Mesodermal cell (in vitro differentiated cells): ENCODE data around the gene RPL36.

Experiments used
- H3K27ac ChIP-seq: 2 replicates; pipeline ENCODE4 v1.7.0; 2013; ENCODE audit warnings: mild to moderate bottlenecking, low read depth, low read length, moderate library complexity; ENCODE audit not compliant: severe bottlenecking
- H3K36me3 ChIP-seq: 2 replicates; pipeline ENCODE4 v1.7.1; 2013; ENCODE audit warnings: mild to moderate bottlenecking, low read length, moderate library complexity; ENCODE audit not compliant: control insufficient read depth, insufficient read depth
- H3K4me1 ChIP-seq: one replicate; pipeline ENCODE4 v1.7.1; 2013; ENCODE audit warnings: mild to moderate bottlenecking, low read length; ENCODE audit not compliant: insufficient read depth, control insufficient read depth, poor library complexity, severe bottlenecking
- H3K4me3 ChIP-seq: 2 replicates; pipeline ENCODE4 v1.7.0; 2013; ENCODE audit warnings: low read length, control low read depth, mild to moderate bottlenecking; ENCODE audit not compliant: insufficient read depth, poor library complexity, severe bottlenecking; ENCODE audit errors: extremely low read depth
- H3K9me3 ChIP-seq: 2 replicates; pipeline ENCODE4 v1.7.1; 2013; ENCODE audit warnings: mild to moderate bottlenecking, low read length, moderate library complexity; ENCODE audit not compliant: control insufficient read depth
- WGBS, 2 experiments: methylation state at CpG; one replicate each; pipeline ENCODE4 v1.1.5; 2013; ENCODE audit warnings: missing lambda C conversion rate in 2 of 2; ENCODE audit not compliant: insufficient coverage in 2 of 2; 5-methylcytosine and 5-hydroxymethylcytosine counted together

RPL36 gene

GRCh38 chr19:5673752-5674151 lies 16.3 kb upstream of the RPL36 start:
- Histone ChIP-seq H3K4me3 (no peak overlapping the region), H3K9me3 (no peaks in the 10 kb centered on the region), H3K4me1 (no peaks in the 10 kb centered on the region), H3K27ac (no peak overlapping the region), H3K36me3 (peaks cover 42% of the 10 kb centered on the region)
- WGBS, 2 experiments = 97 to 100% methylated on average over 1 of the region's 1 CpG

DNA sequence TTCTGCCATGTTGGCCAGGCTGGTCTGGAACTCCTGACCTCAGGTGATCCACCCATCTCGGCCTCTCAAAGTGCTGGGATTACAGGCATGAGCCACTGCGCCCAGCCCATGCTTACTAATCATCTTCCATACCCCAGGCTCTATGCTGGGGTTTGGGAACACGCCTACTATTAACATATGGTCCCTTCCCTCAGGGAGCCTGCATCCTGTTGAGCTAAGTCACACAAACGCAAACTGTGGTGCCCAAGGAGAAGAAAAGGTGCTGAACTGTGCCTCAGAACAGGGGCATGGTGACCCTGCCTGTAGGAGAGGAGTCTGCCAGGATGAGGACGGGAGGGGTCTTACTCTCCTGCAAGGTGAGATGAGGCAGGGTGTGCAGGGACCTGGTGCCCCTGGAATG lies 15.4 kb upstream of the RPL36 start:
- no peaks in the 10 kb centered on the region for H3K4me1 ChIP-seq
- no peak overlapping the region for H3K27ac ChIP-seq
- 88 to 97% methylated on average over 4 of the region's 5 CpGs for WGBS, 2 experiments
- H3K4me3 ChIP-seq = no peak overlapping the region
- peaks cover 33% of the 10 kb centered on the region for H3K36me3 ChIP-seq
- H3K9me3 ChIP-seq = no peaks in the 10 kb centered on the region

DNA sequence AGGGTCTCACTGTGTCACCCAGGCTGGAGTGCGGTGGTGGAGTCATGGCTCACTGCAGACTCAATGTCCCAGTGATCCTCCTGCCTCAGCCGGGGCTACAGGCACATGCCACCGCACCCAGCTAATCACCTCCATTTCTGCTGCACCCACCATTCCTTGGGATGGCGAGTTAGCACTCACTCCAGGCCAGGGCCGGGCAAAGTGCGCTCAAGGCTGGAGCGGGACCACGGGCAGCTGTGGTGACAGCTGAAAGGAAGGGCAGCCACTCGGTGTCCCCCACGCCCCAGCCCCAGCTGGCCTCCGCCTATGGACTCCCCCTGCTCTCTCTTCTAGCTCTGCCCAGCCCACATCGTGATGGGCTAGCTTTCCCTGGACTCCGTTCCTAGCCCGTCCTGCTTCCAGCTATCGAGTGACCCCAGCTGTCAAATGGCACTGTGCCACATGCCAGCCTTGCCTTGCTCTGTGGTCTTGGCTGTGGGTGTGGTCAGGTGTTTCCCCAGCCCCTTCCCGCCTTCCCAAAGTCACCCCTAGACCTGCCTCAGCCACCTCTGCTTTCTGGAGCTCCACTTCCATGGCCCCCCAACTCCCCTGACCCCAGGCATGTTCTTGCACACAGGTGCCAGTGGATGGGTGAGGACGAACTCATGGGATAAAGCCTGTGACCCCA lies 13.9 kb upstream of the RPL36 start:
- no peak overlapping the region for H3K27ac ChIP-seq
- H3K36me3 ChIP-seq = peaks cover 21% of the 10 kb centered on the region
- no peaks in the 10 kb centered on the region for H3K4me1 ChIP-seq
- no peaks in the 10 kb centered on the region for H3K9me3 ChIP-seq
- H3K4me3 ChIP-seq = no peak overlapping the region
- 96% methylated on average over 12 to 17 of the region's 17 CpGs for WGBS, 2 experiments

GRCh38 chr19:5676772-5677105 lies 13.4 kb upstream of the RPL36 start:
- Histone ChIP-seq H3K36me3 (peaks cover 16% of the 10 kb centered on the region), H3K9me3 (no peaks in the 10 kb centered on the region), H3K4me1 (no peaks in the 10 kb centered on the region), H3K4me3 (no peak overlapping the region), H3K27ac (no peak overlapping the region)
- WGBS, 2 experiments = 90 to 96% methylated on average over 8 to 12 of the region's 13 CpGs

GRCh38 chr19:5677136-5677535 lies 13.0 kb upstream of the RPL36 start:
- Histone ChIP-seq H3K27ac (no peak overlapping the region), H3K4me3 (no peak overlapping the region), H3K9me3 (no peaks in the 10 kb centered on the region), H3K36me3 (peaks cover 12% of the 10 kb centered on the region), H3K4me1 (no peaks in the 10 kb centered on the region)
- 89 to 94% methylated on average over 9 of the region's 10 CpGs for WGBS, 2 experiments

DNA sequence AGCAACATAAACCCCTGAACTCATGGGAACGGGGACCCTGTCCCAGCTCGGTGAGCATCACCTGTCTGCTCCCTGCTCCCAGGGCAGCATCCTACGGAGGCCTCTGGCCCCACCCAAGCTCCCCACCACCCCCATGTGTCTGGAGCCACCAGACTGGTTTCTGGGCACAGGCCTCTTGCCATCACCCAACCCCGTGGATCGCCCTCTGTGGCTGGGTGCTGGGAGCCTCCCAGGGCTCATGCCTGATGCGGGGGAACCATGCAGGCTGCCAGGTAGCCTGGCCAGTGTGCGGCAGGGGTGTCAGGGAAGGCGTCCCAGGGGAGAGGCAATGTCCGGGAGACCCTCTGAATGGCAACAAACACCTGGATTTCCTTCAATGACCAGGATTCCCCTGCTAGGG lies 12.5 kb upstream of the RPL36 start:
- H3K9me3 ChIP-seq = no peaks in the 10 kb centered on the region
- WGBS, 2 experiments = 92% methylated on average over 4 to 9 of the region's 9 CpGs
- no peak overlapping the region for H3K27ac ChIP-seq
- no peaks in the 10 kb centered on the region for H3K4me1 ChIP-seq
- peaks cover 12% of the 10 kb centered on the region for H3K36me3 ChIP-seq
- H3K4me3 ChIP-seq = no peak overlapping the region

- Histone ChIP-seq H3K27ac (no peak overlapping the region), H3K4me3 (no peak overlapping the region), H3K4me1 (no peaks in the 10 kb centered on the region), H3K9me3 (no peaks in the 10 kb centered on the region), H3K36me3 (peaks cover 12% of the 10 kb centered on the region)
- whole genome bisulfite sequencing, 2 experiments = 90 to 97% methylated on average over 14 to 17 of the region's 22 CpGs
Observed at GRCh38 chr19:5678071-5678718, 11.9 kb upstream of the RPL36 start.

GRCh38 chr19:5679289-5680083 lies 10.6 kb upstream of the RPL36 start:
- H3K4me3 ChIP-seq = peak overlapping the region; percentile 69
- no peaks in the 10 kb centered on the region for H3K9me3 ChIP-seq
- H3K36me3 ChIP-seq = peaks cover 8% of the 10 kb centered on the region
- 61 to 72% methylated on average over 19 to 22 of the region's 26 CpGs for WGBS, 2 experiments
- peak overlapping the region; percentile 41 for H3K27ac ChIP-seq
- H3K4me1 ChIP-seq = no peaks in the 10 kb centered on the region

DNA sequence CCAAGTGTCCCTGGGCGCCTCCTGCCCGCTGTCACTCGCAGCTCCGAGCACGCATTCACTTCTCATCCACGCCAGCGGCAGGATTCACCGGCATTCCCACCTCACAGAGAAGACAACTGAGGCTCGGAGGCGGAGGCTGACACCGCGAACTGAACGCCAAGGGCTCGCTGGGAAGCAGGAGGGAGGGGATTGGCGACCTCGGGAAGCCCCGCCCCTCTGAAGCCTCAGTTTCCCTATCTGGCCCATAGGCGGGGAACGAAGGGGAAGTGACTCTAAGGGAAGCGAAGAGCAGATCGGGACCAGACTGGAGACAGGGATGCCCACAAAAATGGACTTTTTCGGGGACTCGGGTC lies 10.0 kb upstream of the RPL36 start:
- peaks cover 8% of the 10 kb centered on the region for H3K36me3 ChIP-seq
- no peaks in the 10 kb centered on the region for H3K9me3 ChIP-seq
- WGBS, 2 experiments = 1 to 3% methylated on average over 13 to 14 of the region's 23 CpGs
- H3K27ac ChIP-seq = peak overlapping the region; percentile 41
- peak overlapping the region; percentile 69 for H3K4me3 ChIP-seq
- no peaks in the 10 kb centered on the region for H3K4me1 ChIP-seq

- H3K4me1 ChIP-seq = no peaks in the 10 kb centered on the region
- H3K4me3 ChIP-seq = peak within 1 kb of the TSS; percentile 69
- peaks cover 8% of the 10 kb centered on the region for H3K36me3 ChIP-seq
- peak within 1 kb of the TSS; percentile 94 for H3K27ac ChIP-seq
- WGBS, 2 experiments = 0 to 4% methylated on average over 78 to 84 of the region's 94 CpGs
- H3K9me3 ChIP-seq = no peaks in the 10 kb centered on the region
Observed at GRCh38 chr19:5680437-5681368, 9.4 kb upstream of the RPL36 start, which contains the start of the genes HSD11B1L and MICOS13. TSS of gene HSD11B1L (plus strand) at chr19:5681027. CDS start at chr19:5684833, 3,806 bp downstream. TSS of gene MICOS13 (minus strand) at chr19:5680516. CDS start at chr19:5680486, 30 bp downstream.
